AG09319 (cell line): ENCODE data around the gene RAMP1.

Experiments used
- DNase-seq: peaks from one replicate; pipeline ENCODE4 v3.0.0-alpha.2; 2010; ENCODE audit warnings: low read depth; ENCODE audit errors: extremely low read depth
- CTCF ChIP-seq: IDR thresholded peaks from 2 replicates; pipeline ENCODE4 v1.5.1; 2011; ENCODE audit warnings: low read depth, mild to moderate bottlenecking, inconsistent platforms, low read length, moderate library complexity

RAMP1 gene

GRCh38 chr2:237877576-237878307 is 18.3 kb downstream of the RAMP1 start:
- no peak for TF ChIP-seq CTCF
- DNase-seq, result no peak

- no peak for TF ChIP-seq CTCF
- no peak for DNase-seq
These were observed 19.1 kb downstream of the RAMP1 start for GRCh38 chr2:237878321-237879057.

- TF ChIP-seq CTCF, result no peak
- no peak for DNase-seq
These were observed 19.6 kb downstream of the RAMP1 start for GRCh38 chr2:237879058-237879430.

GRCh38 chr2:237879991-237880560 is 20.7 kb downstream of the RAMP1 start:
- TF ChIP-seq CTCF, result no peak
- no peak for DNase-seq

- DNase-seq, result no peak
- no peak for TF ChIP-seq CTCF
These were observed 23.4 kb downstream of the RAMP1 start for GRCh38 chr2:237882510-237883481.

GRCh38 chr2:237883951-237884446 is 24.6 kb downstream of the RAMP1 start:
- no peak for TF ChIP-seq CTCF

More at GRCh38 chr2:237883951-237884446, 24.6 kb downstream of the RAMP1 start:
- no peak for DNase-seq
